ENCODE measurements around the gene DHCR24.

DHCR24 gene

GRCh38 chr1:54928327-54928726, 41.3 kb upstream of the DHCR24 start:
- no peak for TF ChIP-seq LEF1 (IDR thresholded peaks at IDR 0.05; ENCODE audit: borderline replicate concordance)
- TF ChIP-seq BHLHE40 (IDR thresholded peaks at IDR 0.05; ENCODE audit: borderline replicate concordance), result no peak
- no peak for TF ChIP-seq L3MBTL2 (conservative IDR thresholded peaks at IDR 0.05)
- TF ChIP-seq FOXM1 (IDR thresholded peaks at IDR 0.05; ENCODE audit: borderline replicate concordance), result no peak
- no peak for TF ChIP-seq CTBP1 (IDR thresholded peaks at IDR 0.05; ENCODE audit: borderline replicate concordance)
- no peak for TF ChIP-seq ZNF384 (IDR thresholded peaks at IDR 0.05)
- TF ChIP-seq FOXK2 (IDR thresholded peaks at IDR 0.05), result no peak
- TF ChIP-seq ELF4 (IDR thresholded peaks at IDR 0.05), result no peak
- TF ChIP-seq NFRKB (IDR thresholded peaks at IDR 0.05), result no peak
- no peak for TF ChIP-seq FOXA1 (IDR thresholded peaks at IDR 0.05)
- no peak for TF ChIP-seq SUZ12 (IDR thresholded peaks at IDR 0.05)
- no peak for TF ChIP-seq PKNOX1 (IDR thresholded peaks at IDR 0.05)
- TF ChIP-seq SP1 (IDR thresholded peaks at IDR 0.05), result no peak
- no peak for TF ChIP-seq ARNT (IDR thresholded peaks at IDR 0.05)
- no peak for TF ChIP-seq HDGF (IDR thresholded peaks at IDR 0.05; ENCODE audit: borderline replicate concordance)
- TF ChIP-seq TARDBP (IDR thresholded peaks at IDR 0.05), result no peak
- CTCF ChIA-PET, result interaction anchor here (1.4 kb wide), 1 partner anchor 12 kb away, joined by 3 read pairs; no protein-coding TSS in a partner anchor
- POLR2A ChIA-PET, result interaction anchor here (1.2 kb wide), 1 partner anchor 94 kb away, joined by 4 read pairs; no protein-coding TSS in a partner anchor
- no peak for DNase-seq (ENCODE audit: extremely low spot score)

DNA sequence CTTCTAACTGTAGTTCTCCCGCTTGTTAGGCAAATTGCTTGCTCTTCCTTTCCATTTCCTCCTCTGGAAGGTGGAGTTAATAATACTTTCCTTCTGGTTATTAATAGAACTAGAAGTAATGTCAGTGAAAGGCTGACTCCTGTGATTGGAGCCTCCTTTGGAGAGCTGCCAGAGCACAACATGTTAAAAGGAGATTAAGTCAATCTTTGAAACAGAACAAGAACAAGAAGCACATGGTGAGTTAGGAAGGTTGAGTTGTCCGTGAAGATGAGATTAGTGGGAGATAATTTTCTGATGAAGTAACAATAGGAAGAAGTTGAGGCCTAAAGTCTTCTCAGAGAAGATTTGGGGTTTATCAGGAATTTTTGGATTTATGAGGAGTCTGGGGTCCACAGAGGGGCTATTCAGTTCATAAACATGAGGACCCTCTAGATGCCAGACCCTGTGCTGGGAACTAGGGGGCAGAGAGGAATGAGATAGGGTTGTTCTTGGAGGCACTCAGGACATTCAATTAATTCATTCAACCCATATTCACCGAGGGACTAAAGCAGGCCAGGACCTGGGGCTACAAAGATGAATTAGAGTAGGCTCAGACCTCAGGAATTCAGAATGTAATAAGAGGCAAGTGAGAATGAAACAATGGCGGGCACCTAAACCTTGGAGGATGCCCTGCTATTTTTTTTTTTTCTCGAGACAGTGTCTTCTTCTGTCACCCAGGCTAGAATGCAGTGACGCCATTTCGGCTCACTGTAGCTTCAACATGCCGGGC, 40.7 kb upstream of the DHCR24 start:
- no peak for TF ChIP-seq SP1 (IDR thresholded peaks at IDR 0.05)
- no peak for TF ChIP-seq CTBP1 (IDR thresholded peaks at IDR 0.05; ENCODE audit: borderline replicate concordance)
- TF ChIP-seq BHLHE40 (IDR thresholded peaks at IDR 0.05; ENCODE audit: borderline replicate concordance), result no peak
- no peak for TF ChIP-seq SUZ12 (IDR thresholded peaks at IDR 0.05)
- TF ChIP-seq NFRKB (IDR thresholded peaks at IDR 0.05), result no peak
- TF ChIP-seq FOXM1 (IDR thresholded peaks at IDR 0.05; ENCODE audit: borderline replicate concordance), result no peak
- no peak for TF ChIP-seq ARNT (IDR thresholded peaks at IDR 0.05)
- no peak for TF ChIP-seq FOXK2 (IDR thresholded peaks at IDR 0.05)
- no peak for TF ChIP-seq HDGF (IDR thresholded peaks at IDR 0.05; ENCODE audit: borderline replicate concordance)
- no peak for TF ChIP-seq L3MBTL2 (conservative IDR thresholded peaks at IDR 0.05)
- TF ChIP-seq TARDBP (IDR thresholded peaks at IDR 0.05), result no peak
- TF ChIP-seq LEF1 (IDR thresholded peaks at IDR 0.05; ENCODE audit: borderline replicate concordance), result no peak
- no peak for TF ChIP-seq ELF4 (IDR thresholded peaks at IDR 0.05)
- TF ChIP-seq FOXA1 (IDR thresholded peaks at IDR 0.05), result no peak
- no peak for TF ChIP-seq PKNOX1 (IDR thresholded peaks at IDR 0.05)
- TF ChIP-seq ZNF384 (IDR thresholded peaks at IDR 0.05), result no peak
- ChIA-PET POLR2A (interaction anchor here (1.2 kb wide), 1 partner anchor 95 kb away, joined by 4 read pairs; no protein-coding TSS in a partner anchor), CTCF (interaction anchor here (1.2 to 1.4 kb wide), 3 partner anchors 13 to 95 kb away, joined by 3 to 5 read pairs (median 3); no protein-coding TSS in a partner anchor)
- DNase-seq (ENCODE audit: extremely low spot score), result no peak

DNA sequence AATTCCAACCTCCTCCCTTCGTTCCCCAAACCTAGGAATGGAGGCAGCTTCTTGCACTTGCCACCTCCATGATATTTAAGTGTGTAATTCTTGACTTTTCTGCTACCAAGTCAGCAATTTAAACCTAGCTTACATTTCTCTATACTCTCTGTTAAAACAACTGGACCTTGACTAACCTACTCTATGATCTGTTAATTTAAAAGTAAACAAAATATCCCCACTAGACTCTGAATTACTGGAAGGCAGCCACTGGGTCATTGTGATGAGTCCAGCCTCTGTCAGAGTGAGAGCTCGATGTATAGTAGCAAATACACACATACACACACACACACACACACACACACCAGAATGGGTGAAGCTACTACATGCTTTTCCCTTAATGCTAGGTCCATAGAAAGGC, 40.0 kb upstream of the DHCR24 start:
- TF ChIP-seq FOXA1 (IDR thresholded peaks at IDR 0.05) (no peak), FOXM1 (IDR thresholded peaks at IDR 0.05; ENCODE audit: borderline replicate concordance) (no peak), BHLHE40 (IDR thresholded peaks at IDR 0.05; ENCODE audit: borderline replicate concordance) (no peak), ELF4 (IDR thresholded peaks at IDR 0.05) (no peak), HDGF (IDR thresholded peaks at IDR 0.05; ENCODE audit: borderline replicate concordance) (no peak), ARNT (IDR thresholded peaks at IDR 0.05) (no peak), LEF1 (IDR thresholded peaks at IDR 0.05; ENCODE audit: borderline replicate concordance) (no peak), FOXK2 (IDR thresholded peaks at IDR 0.05) (no peak), L3MBTL2 (conservative IDR thresholded peaks at IDR 0.05) (no peak), CTBP1 (IDR thresholded peaks at IDR 0.05; ENCODE audit: borderline replicate concordance) (no peak), NFRKB (IDR thresholded peaks at IDR 0.05) (no peak), SUZ12 (IDR thresholded peaks at IDR 0.05) (no peak), PKNOX1 (IDR thresholded peaks at IDR 0.05) (no peak), SP1 (IDR thresholded peaks at IDR 0.05) (no peak), ZNF384 (IDR thresholded peaks at IDR 0.05) (no peak), TARDBP (IDR thresholded peaks at IDR 0.05) (no peak)
- ChIA-PET POLR2A (interaction anchor here (1.2 kb wide), 1 partner anchor 95 kb away, joined by 4 read pairs; no protein-coding TSS in a partner anchor), CTCF (interaction anchor here (1.2 kb wide), 2 partner anchors 18 to 96 kb away, joined by 3 to 5 read pairs; no protein-coding TSS in a partner anchor)
- DNase-seq (ENCODE audit: extremely low spot score), result no peak

DNA sequence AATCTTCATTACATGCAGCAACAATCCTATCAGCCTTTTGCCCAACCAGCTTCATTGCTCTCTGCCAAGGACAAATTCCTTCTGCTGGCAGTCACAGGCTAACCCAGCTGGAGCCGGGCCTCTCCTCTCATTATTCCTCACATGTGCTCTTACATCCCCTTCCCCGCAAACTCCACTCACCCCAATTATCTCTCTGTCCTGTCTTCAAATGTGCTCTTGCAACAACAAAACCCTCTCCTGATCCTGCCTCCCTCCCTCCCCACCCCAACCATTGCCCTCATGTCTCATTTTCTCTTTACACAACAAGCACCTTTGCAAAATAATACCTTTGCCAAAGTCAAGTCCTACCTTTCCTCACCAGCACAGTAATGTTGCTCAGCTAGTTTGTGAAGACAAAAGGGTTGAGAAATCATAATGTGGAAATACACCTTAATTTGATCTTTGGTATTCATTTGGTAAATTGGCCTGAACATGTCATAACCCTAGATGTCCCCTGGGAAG, 36.0 kb upstream of the DHCR24 start:
- TF ChIP-seq TARDBP (IDR thresholded peaks at IDR 0.05), result no peak
- no peak for TF ChIP-seq FOXA1 (IDR thresholded peaks at IDR 0.05)
- TF ChIP-seq CTBP1 (IDR thresholded peaks at IDR 0.05; ENCODE audit: borderline replicate concordance), result no peak
- no peak for TF ChIP-seq SP1 (IDR thresholded peaks at IDR 0.05)
- no peak for TF ChIP-seq FOXM1 (IDR thresholded peaks at IDR 0.05; ENCODE audit: borderline replicate concordance)
- no peak for TF ChIP-seq FOXK2 (IDR thresholded peaks at IDR 0.05)
- no peak for TF ChIP-seq SUZ12 (IDR thresholded peaks at IDR 0.05)
- TF ChIP-seq NFRKB (IDR thresholded peaks at IDR 0.05), result no peak
- no peak for TF ChIP-seq HDGF (IDR thresholded peaks at IDR 0.05; ENCODE audit: borderline replicate concordance)
- TF ChIP-seq ELF4 (IDR thresholded peaks at IDR 0.05), result no peak
- no peak for TF ChIP-seq ARNT (IDR thresholded peaks at IDR 0.05)
- no peak for TF ChIP-seq L3MBTL2 (conservative IDR thresholded peaks at IDR 0.05)
- TF ChIP-seq BHLHE40 (IDR thresholded peaks at IDR 0.05; ENCODE audit: borderline replicate concordance), result no peak
- TF ChIP-seq PKNOX1 (IDR thresholded peaks at IDR 0.05), result no peak
- TF ChIP-seq LEF1 (IDR thresholded peaks at IDR 0.05; ENCODE audit: borderline replicate concordance), result no peak
- TF ChIP-seq ZNF384 (IDR thresholded peaks at IDR 0.05), result no peak
- POLR2A ChIA-PET, result no interaction called here
- DNase-seq (ENCODE audit: extremely low spot score), result no peak
- CTCF ChIA-PET, result no interaction called here
